ENCODE results near the gene SEPTIN10.
"Not testable (repeated sequence)": the region's sequence is repeated elsewhere in the genome, so short reads cannot be mapped to it uniquely, and the experiment has no call there.

SEPTIN10 gene

DNA sequence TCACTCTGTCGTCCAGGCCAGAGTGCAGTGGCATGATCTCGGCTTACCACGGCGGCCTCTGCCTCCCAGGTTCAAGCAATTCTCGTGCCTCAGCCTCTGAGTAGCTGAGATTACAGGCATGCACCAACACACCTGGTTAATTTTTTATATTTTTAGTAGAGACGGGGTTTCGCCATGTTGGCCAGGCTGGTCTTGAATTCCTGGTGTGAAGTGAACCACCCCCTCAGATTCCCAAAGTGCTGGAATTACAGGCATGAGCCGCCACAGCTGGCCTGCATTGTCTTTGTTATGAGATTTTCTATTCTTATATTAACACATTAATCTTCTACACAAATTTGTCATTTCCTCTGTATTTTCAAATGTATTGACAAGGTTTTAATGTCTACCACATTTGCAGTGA, 75.2 kb downstream of the SEPTIN10 start:
- no peak for FAIRE-seq

DNA sequence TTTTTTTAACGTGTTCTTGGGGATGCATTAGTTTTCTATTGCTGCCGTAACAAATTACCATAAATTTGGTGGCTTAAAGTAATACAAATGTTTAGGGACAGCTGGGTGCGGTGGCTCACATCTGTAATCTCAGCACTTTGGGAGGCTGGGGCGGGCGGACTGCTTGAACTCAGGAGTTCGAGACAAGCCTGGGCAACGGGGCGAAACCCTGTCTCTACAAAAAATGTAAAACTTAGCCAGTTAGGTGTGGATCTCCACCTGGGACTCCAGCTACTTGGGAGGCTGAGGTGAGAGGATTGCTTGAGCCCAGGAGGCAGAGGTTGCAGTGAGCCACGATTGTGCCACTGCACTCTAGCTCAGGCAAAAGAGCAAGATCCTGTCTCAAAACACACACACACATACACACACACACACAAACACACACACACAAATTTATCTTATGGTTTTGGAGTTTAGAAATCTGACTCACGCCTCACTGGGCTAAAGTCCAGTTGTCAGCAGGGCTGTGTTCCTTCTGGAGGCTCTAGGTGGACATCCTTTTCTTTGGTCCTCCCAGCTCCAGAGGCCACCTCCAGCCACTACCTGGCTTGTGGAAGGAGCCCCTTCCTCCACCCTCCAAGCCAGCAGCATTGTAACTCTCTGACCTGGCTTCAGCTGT, 76.1 kb downstream of the SEPTIN10 start:
- FAIRE-seq: no peak

DNA sequence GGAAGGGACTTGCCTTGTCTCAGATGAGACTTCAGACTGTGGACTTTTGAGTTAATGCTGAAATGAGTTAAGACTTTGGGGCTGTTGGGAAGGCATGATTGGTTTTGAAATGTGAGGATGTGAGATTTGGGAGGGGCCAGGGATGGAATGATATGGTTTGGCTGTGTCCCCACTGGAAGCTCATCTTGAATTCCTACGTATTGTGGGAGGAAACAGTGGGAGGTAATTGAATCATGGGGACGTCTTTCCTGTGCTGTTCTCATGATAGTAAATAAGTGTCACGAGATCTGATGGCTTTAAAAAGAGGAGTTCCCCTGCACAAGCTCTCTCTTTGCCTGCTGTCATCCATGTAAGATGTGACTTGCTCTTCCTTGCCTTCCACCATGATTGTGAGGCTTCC, 77.2 kb downstream of the SEPTIN10 start:
- FAIRE-seq: not testable (repeated sequence)

DNA sequence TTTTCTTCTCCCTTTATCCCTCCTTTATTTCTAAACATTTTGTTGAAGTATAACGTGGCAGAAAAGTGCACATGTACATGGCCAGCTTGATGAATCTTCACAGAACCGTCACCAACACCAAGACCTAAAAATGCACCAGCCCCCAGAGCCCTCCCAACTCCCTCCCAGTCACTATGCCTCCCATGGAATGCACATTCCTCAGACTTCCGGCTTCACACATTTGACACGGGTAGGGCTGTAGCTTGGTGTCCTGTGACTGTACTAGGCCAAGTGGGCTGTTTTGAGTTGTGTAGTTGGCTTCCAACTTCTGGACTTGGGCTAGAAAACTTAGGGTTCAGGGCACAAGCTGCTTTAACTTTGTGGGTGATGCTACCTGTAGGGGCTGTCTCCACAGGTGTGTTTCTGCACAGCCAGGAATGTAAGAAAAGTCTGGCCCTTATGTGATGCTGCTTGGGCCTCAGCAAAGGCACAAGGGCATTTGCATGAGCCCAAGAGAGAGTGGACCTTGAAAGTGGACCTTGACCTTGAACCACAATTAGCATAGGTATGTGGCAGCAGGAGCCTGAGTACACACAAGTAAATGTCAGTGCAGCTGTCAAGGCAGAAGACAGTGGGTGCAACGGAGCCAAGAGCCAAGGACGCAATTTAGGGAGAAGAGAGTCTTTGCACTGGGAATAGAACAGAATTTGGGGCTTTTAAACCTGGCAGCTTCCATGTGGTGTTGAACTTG, 78.4 kb downstream of the SEPTIN10 start:
- no peak for FAIRE-seq

DNA sequence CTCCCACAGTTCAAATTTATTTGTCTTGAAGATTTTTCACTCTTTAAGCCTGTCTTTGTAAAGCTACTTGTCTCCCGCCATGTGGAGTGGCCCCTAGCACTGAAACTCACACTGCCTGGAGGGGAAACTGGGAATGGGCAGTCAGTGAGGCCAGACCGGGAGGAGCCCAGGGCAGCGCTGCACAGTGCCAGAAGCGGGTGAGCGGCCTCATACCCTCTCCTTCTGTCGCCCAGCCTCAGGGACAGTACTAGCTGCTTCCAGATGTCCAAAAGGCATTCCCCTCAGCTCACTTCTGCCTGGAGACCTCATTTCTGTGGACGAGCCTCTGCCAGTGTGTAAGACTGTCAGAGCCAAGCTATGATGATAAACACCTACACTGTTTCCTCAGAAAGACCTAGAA, 79.9 kb downstream of the SEPTIN10 start:
- FAIRE-seq: no peak

DNA sequence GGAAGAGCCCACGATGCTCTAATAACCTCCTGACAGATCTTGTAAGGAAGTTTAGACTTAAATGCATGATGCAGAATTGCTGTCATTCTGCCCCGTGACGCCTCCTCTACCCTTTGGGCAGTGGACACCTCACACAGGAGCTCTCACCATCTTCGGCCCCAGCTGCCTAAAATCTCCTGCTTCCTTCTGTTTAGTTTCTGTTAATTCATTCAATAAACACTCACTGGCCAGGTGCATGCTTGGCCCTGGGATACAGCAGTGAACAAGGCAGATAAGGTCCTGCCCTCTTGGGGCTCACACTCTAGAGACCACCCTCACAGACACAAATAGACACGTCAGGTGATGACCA, 81.1 kb downstream of the SEPTIN10 start:
- no peak for FAIRE-seq

DNA sequence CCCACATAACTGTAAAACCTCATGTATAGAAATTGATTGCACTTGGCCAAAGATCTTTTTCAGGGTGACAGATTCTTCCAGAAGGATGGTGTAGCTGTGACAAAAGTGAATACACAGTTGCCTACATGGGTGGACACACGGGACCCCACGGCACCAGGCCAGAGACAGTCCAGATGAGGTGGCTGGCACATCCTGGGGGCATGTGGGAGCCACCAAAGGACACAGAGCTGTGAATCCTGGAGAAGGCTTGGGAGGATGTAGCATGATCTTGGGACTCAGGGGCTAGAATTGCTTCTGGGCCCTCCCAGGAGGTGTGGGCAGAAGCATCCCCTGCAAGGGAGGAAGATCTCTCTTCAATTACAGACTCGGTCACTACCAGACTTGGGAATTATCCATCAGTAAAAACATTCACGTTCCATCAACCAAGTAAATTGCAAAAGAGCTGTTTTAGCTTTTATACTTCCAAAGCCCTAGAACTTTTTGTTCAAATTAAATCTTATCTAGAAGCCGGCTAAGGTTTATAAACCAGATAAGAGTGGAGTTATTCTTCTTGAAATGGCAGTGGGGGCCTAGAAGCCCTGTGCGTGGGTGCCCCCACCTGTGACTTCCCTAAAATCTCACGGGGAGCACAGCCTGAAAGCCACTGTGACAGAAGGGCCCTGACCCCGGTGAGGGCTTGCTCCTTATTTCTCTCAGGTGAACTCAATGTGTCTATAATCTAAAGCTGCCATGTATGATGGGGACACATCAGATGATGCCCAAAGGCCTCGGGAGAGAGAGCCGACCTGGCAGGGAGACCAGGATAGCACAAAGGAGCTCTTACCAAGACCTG, 81.7 kb downstream of the SEPTIN10 start:
- FAIRE-seq: no peak

DNA sequence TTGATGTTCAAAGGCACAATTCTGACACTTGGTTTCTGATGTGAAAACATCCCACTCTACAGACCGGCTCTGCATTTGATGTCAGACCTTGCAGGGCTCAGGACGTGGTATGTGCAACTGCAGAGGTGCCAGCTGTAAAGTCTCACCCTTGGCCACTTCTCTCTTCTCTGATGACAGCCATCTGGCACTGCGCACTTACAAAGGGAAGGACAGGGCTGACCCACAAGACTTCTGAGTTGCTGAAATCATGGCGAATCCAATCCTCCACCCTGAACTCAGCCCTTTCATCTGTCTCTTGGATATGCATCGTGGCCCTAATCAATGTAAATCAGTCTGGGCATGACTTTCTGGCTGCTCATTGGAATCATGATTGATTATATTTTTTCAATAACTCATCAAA, 82.5 kb downstream of the SEPTIN10 start:
- no peak for FAIRE-seq

DNA sequence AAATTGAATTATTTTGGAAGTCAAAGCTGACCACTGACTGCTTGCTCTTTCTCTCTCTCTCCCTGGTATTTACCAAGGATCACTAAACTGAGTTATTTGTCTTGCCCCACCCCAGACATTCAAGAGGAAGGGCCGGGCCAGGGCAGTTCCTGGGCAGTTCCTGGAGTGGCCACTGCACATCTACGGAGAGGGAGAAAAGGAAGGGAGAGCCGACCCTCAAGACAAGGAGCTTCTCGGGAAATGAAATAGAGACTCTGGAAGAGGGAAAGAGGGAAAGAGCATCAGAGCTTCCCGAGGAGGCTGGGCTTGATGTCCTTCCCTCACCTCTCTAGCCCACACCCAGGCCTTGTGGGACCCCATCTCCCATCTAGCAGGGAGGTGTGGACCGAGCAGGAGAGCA, 83.1 kb downstream of the SEPTIN10 start:
- FAIRE-seq: no peak

DNA sequence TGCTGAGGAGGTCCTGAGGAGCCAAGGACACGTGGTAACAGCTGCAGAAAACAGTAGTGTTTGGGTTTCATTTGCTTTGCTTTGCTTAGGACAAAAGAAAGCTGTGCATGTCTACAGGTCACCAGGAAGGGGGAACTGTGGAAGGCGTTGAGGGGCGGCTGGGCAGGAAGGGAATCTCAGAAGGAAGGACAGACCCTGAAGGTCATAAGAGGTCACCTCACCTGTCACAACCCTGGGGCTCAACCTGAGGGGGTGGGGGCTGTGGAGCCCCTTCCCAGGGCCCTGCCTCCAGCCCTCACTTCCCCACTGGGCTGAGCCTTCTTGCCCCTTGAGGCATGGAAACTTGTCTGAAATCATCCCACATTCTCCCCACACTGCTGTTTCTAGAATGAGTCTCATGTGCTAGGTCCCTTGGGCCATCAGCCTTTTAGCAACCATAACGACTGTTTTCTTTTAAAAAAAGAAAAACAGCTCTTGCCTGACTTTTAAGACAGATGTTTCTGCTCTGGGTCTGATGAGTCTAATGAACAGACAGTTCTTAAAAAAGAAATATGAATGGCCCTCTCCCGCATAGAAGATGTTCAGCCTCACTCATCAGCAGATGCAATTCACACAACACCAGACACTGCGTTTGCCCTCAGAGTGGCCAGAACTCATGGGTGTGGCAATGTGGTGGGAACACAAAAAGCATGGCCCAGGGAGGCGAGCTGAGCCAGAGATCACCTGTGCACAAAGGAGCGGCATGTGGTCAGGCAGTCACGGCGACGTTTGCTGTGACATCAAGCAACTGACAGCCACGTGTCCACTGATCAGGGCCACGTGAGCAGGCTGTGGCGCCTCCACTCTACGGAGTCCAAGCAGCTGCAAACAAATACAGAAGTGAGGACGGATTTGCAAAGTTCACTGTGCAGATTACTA, 84.0 kb downstream of the SEPTIN10 start:
- FAIRE-seq: no peak

DNA sequence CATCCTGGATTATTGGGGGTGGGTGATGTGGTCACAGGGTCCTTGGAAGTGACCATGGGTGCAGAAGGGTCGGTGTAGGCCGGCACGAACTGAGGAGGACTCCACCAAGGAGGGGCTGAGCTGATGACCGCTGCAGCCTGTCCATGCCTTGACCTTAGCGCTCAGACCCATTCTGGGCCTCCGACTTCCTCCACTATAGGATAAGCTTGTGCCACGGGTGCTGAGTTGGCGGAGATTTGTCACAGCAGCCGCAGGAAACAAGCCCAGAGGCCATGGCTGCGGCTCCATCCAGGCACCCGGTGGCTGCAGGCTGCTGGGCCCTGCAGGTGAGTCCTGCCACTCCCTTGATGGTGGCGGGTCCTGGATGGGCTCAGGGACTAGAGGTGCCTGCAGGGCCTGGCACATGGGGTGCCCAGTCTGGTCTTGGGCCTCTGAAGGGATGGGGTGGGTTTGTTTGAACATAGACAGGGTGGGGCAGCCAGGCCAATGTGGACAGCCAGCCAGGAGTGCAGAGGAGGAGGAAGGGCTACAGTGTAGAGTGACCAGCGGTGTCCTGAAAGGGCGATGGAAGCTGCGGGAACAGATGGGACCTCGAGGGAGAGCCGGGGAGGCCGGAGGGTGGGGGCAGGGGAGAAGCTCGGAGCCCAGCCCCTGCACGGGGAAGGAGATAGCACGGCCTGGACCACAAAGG, 84.8 kb downstream of the SEPTIN10 start:
- FAIRE-seq: no peak

DNA sequence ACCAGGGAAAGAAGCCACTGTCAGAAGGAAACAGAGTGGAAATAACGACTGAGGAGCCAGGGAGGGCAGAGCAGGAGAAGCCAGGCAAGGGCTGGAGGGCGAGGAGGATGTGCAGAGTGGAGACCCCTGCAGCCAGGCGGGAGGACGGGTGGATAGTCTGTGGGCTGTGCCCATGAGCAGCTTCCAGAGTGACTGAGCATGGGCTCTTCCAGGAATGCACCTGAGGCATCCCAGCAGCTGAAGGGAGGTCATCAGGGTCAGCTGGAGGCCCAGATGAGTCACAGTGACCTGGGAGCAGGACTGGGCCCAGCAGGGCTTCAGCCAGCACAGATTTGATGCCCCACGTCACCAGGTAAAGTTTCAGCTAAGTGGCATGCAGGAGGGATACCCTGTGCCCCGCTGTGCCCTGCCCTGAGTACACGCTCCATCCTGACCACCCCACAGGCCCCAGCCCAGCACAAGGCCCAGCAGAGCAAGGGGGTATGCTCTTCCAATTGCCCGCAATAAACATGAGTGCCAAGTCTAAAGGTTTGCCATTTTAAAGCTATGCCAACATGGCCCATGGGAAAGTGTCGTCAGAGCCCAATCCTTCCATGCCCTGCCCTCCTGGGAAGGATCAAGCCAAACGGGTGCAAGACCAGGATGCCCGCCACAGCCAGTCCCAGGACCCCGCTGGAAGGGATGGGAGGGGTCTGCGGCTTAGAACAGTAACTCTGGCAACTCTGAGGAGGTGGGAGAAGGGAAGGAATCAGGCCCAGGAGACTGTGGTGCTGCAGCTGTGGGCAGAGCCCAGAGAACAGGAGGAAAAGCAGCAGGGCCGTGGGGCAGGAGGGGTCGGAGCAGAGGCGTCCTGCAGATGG, 85.7 kb downstream of the SEPTIN10 start:
- no peak for FAIRE-seq

DNA sequence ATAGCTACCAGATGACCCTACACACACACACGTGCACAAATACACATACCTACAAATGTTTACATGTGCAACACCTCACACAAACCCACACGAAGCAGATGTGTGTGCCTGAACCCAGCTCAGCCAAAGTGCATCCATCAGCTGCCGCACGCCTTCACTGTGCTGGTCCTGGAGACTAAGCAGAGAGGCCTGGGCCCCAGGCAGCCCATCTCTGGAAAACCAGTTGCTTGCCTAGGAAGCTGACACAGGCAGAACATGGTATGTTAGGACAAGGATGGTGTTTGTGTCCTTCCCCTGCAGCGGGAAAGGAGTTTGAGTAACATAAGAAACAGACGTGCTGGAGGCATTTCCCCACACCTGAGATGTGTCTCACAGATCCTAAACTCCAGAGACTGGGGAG, 86.7 kb downstream of the SEPTIN10 start:
- no peak for FAIRE-seq

DNA sequence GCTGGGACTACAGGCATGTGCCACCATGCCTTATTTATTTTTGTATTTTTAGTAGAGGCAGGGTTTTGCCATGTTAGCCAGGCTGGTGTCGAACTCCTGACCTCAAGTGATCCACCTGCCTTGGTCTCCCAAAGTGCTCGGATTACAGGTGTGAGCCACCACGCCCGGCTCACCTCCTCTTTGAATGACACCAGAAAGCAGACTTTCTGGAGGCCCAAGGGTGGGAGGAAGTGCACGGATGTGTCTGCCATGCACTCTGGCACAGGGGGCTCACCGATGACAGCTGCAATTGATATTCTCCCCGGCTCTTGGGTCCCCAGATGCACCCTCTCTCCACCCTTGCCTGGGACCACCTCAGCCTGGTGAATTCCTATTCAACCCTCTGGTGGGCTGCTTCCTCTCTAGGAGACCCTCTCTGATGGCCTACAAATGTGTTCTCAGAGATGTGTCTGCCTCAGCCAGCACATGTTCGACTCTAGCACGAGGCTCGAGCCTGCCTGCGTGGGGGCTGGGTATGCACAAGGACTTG, 87.3 kb downstream of the SEPTIN10 start:
- no peak for FAIRE-seq

DNA sequence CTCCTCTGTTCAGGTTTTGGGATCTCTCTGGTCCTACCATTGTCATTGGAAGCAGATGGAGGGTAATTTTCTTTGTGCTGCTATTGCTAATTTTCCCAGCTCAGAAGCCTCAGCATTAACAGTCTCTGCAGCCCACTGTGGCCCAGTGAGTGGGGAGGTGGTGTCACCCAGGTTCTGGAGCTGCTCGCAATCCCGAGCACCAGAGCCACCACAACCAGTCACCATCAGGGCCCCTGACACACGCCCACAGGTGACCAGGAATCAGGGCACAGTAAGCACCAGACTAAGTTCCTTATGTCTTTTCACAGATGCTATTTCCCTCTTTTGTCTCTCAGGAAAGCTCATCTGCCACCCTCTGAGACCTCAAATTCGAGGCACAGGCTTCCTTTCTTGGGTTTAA, 87.9 kb downstream of the SEPTIN10 start:
- no peak for FAIRE-seq

DNA sequence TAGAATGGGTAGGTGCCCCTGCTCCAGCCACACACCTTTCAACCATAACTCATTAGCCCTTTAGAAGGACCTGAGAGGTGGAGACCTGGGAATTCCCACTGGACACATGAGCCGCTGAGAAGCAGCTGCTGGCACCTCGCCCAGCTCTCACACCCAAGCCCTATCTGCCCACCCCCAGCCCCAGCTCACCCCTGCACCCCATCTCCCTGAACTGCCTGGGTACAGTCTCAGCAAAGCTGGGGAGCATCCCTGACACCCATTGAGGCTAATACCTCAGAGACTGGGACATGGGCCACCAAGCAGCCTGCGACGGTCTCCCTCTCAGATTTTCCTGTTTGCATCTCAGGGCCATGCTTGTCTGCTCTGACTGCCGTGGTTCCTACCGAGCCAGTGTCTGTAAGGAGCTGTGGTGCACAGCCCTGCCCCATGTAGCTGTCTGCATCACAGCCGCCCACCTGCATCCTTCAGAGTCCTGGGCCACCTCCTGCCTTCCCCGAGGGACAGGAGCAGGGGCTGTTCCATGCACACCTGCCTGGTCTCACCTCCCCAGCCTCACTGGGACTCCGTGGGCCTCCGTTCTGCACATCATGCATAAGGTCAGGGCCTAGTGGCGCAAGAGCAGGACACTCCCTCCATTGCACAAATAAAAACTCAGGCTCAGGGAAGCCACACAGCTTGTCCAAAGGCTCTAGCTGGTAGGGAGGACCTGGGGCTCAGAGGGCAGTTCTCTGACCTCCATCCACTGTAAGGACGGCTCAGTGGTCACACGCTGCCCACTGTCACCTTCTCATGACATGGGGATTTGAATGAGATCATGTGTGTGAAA, 90.0 kb downstream of the SEPTIN10 start:
- FAIRE-seq: no peak

DNA sequence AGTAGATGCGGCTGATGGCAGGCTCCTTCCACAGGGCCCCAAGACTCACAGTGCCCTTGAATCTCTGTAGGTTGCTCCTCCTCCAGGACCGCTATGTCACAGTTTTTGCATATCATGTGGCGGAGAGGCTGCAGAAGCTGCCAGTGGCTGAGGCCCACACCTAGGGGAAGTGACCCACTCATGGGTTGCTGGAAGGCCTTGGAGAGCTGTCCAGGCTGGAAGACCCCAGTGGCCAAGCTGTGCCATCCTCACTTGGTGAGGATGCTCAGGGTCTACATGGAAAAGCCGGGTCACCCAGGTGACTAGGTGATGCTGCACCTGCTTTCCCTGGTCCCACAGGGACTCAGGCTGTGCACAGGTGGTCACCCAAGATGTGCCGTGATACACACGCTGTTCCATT, 90.6 kb downstream of the SEPTIN10 start:
- FAIRE-seq: no peak

DNA sequence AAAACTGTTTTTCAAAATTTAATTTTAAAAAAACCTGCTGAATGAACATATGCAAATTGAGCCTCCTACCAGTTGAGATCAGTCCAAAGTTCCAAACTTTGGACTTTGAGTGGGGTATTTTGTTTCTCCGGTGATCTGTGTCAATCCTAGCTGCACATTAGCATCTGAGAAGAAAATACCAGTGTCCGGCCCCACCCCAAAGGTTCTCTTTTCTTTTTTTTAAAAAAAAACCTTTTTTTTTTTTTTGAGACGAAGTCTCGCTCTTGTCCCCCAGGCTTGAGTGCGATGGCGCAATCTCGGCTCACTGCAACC, 91.7 kb downstream of the SEPTIN10 start:
- no peak for FAIRE-seq

DNA sequence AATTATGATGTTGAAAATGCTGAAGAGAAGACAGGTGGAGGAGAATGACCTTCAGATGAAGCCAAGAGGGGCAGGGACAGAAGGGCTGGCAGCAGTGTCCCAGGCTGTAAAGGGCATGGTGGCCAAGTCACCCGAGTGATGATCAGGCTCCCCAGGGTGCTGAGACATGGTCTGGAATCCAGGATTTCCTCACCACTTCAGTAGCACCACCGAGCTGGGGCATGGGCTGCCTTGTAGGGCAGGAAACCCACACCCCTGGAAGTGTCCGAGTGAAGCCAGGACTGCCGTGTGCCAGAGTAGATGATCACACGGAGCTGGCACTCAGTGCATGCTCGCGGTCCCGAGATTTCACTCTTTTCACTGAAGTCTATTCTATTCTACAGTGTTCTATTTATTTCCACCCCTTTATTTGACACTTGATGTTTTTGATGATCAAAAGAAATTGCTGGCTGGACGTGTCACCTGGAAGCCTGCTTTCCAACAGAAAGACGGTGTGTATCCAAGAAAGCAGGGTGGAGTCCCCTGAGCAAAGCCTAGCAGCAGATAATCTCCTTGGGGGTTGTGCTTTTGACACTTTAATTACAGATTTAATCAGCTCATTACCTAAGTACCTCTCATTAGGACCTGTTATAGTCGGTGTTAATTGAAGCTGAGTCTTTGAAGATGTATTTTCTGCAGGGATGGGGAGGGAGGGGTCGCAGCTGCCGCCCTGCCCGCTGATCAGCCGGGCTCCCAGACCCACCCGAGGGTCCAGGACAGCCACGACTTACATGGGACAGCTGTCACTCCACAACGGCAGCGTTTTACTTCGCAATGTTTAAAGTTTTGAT, 92.3 kb downstream of the SEPTIN10 start:
- FAIRE-seq: no peak
